Gastrocnemius medialis (tissue), 4 donors: Measurements from ENCODE around the gene TMEM132D. TPM values are rescaled to one million over a fixed set of nuclear protein-coding genes. Genes with fewer than 3 reads are reported as not detected.

Source experiments
- ATAC-seq, 2 donors: fragments of 150-250 bp; one replicate each; pipeline ENCODE4 v1.9.1; 2016
- DNase-seq, 2 donors: peaks; one replicate each; pipeline ENCODE4 v3.0.0-alpha.2; 2019
- H3K27ac ChIP-seq, 4 donors: fragments of 200-600 bp; sonication (generic); 1 replicate in 1 of 4; 2 replicates in 3 of 4; pipeline ENCODE4 v1.5.1; 2016 to 2018; ENCODE audit warnings: mild to moderate bottlenecking in 2 of 4, moderate library complexity in 1 of 4
- H3K27me3 ChIP-seq, 3 donors: fragments of 200-600 bp; sonication (generic) in 2 of 3; 1 replicate in 1 of 3; 2 replicates in 2 of 3; pipeline versions ENCODE4 v1.5.1 to v1.6.0; 2016 to 2019; ENCODE audit warnings: mild to moderate bottlenecking in 1 of 3, moderate library complexity in 1 of 3
- H3K36me3 ChIP-seq, 2 donors: fragments of 200-600 bp; sonication (generic) in 1 of 2; one replicate each; pipeline ENCODE4 v1.5.1; 2017 to 2018
- H3K4me1 ChIP-seq, 2 donors: fragments of 200-600 bp; sonication (generic) in 1 of 2; one replicate each; pipeline ENCODE4 v1.5.1; 2016 to 2017; ENCODE audit warnings: mild to moderate bottlenecking in 2 of 2
- H3K4me3 ChIP-seq, 4 donors: fragments of 200-600 bp; sonication (generic) in 3 of 4; 1 replicate in 1 of 4; 2 replicates in 3 of 4; pipeline ENCODE4 v1.5.1; 2016 to 2019; ENCODE audit warnings: mild to moderate bottlenecking in 2 of 4
- H3K9me3 ChIP-seq, 3 donors: fragments of 200-600 bp; sonication (generic) in 2 of 3; 1 replicate in 1 of 3; 2 replicates in 2 of 3; pipeline ENCODE4 v1.5.1; 2016 to 2019
- POLR2A ChIP-seq, 2 donors: fragments of 450-650 bp; IDR thresholded peaks; one replicate each; pipeline ENCODE4 v1.6.1; 2017; ENCODE audit warnings: antibody characterized with exemption in 2 of 2, mild to moderate bottlenecking in 2 of 2, moderate library complexity in 2 of 2
- in situ Hi-C, 4 donors: fragments of 200-750 bp; cut with MboI; loops; one replicate each; pipeline versions ENCODE4 v1.15.0 to v1.8.0; 2017; ENCODE audit warnings: low sequenced_read_pairs in 4 of 4
- intact Hi-C: fragments of 100-400 bp; cut with DNase I; formaldehyde crosslinking; loops from one replicate; pipeline ENCODE4 v1.15.1; 2023; ENCODE audit warnings: low total_unique reads
- total RNA-seq, 4 donors: library from RNA; depleted of rRNA; stranded (reverse); fragments of >200 nt; gene quantifications; one replicate each; pipeline versions ENCODE4 v1.1.0 to v1.2.3, GENCODE V29; 2016
- TF ChIP-seq, protein P1 (sequence below), 5 experiments: fragments of 450-650 bp in 3 of 5; fragments of 200-600 bp in 2 of 5; sonication (generic) in 2 of 5; IDR thresholded peaks in 4 of 5; conservative IDR thresholded peaks in 1 of 5; 1 replicate in 4 of 5; 2 replicates in 1 of 5; pipeline ENCODE4 v1.5.1; 2016 to 2019; ENCODE audit warnings: antibody characterized with exemption in 5 of 5, mild to moderate bottlenecking in 3 of 5, moderate library complexity in 3 of 5

The TMEM132D gene
- total RNA-seq, 4 donors from 2014 or later = not detected

- H3K9me3 ChIP-seq = no peaks in the 10 kb centered on the region
- TF ChIP-seq POLR2A (IDR thresholded peaks at IDR 0.05) = no peak
- TF ChIP-seq, protein P1, sequence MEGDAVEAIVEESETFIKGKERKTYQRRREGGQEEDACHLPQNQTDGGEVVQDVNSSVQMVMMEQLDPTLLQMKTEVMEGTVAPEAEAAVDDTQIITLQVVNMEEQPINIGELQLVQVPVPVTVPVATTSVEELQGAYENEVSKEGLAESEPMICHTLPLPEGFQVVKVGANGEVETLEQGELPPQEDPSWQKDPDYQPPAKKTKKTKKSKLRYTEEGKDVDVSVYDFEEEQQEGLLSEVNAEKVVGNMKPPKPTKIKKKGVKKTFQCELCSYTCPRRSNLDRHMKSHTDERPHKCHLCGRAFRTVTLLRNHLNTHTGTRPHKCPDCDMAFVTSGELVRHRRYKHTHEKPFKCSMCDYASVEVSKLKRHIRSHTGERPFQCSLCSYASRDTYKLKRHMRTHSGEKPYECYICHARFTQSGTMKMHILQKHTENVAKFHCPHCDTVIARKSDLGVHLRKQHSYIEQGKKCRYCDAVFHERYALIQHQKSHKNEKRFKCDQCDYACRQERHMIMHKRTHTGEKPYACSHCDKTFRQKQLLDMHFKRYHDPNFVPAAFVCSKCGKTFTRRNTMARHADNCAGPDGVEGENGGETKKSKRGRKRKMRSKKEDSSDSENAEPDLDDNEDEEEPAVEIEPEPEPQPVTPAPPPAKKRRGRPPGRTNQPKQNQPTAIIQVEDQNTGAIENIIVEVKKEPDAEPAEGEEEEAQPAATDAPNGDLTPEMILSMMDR (IDR thresholded peaks at IDR 0.05 in 4 of 5, conservative IDR thresholded peaks at IDR 0.05 in 1 of 5) = no peak
- no peak for DNase-seq
- no peak overlapping the region for H3K4me3 ChIP-seq
- ATAC-seq = no peak
- in situ Hi-C loops = loop anchor here in 1 of 4 donors (25.0 kb wide), 1 partner anchor 110 kb away; no protein-coding TSS in a partner anchor
- no peaks in the 10 kb centered on the region for H3K36me3 ChIP-seq
- intact Hi-C loops = no loop called here
- H3K27ac ChIP-seq = no peak overlapping the region
- H3K4me1 ChIP-seq = no peaks in the 10 kb centered on the region
- H3K27me3 ChIP-seq = no peaks in the 10 kb centered on the region
Observed at GRCh38 chr12:129372348-129372747, 531.5 kb downstream of the TMEM132D start.

DNA sequence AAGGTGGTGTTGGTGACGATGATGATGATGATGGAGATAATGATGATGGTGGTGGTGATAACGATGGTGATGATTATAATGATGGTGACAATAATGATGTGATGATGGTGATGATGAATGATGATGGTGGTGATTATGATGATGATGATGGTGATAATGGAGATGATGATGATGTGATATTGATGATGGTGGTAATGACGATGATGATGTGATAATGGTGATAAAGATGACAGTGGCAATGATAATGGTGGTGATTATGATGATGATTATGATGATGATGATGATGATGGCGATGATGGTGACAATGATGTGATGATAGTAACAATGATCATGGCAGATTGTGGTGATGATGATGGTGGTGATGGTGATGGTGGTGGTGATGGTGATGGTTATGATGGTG, 532.6 kb downstream of the TMEM132D start:
- in situ Hi-C loops = loop anchor here in 1 of 4 donors (25.0 kb wide), 1 partner anchor 109 kb away; no protein-coding TSS in a partner anchor
- TF ChIP-seq, protein P1 (IDR thresholded peaks at IDR 0.05 in 4 of 5, conservative IDR thresholded peaks at IDR 0.05 in 1 of 5) = no peak
- TF ChIP-seq POLR2A (IDR thresholded peaks at IDR 0.05) = no peak
- no peaks in the 10 kb centered on the region for H3K36me3 ChIP-seq
- no peak for DNase-seq
- no peak for ATAC-seq
- no peak overlapping the region for H3K27ac ChIP-seq
- intact Hi-C loops = no loop called here
- no peak overlapping the region for H3K4me3 ChIP-seq
- no peaks in the 10 kb centered on the region for H3K27me3 ChIP-seq
- no peaks in the 10 kb centered on the region for H3K9me3 ChIP-seq
- H3K4me1 ChIP-seq = no peaks in the 10 kb centered on the region

GRCh38 chr12:129366656-129367055, 537.2 kb downstream of the TMEM132D start:
- Histone ChIP-seq H3K36me3 (no peaks in the 10 kb centered on the region), H3K27ac (no peak overlapping the region), H3K4me1 (no peaks in the 10 kb centered on the region), H3K27me3 (no peaks in the 10 kb centered on the region), H3K9me3 (no peaks in the 10 kb centered on the region), H3K4me3 (no peak overlapping the region)
- in situ Hi-C loops (loop anchor here in 1 of 4 donors (25.0 kb wide), 1 partner anchor 104 kb away; no protein-coding TSS in a partner anchor), intact Hi-C loops (no loop called here)
- ATAC-seq (no peak), DNase-seq (no peak)
- TF ChIP-seq, protein P1 (IDR thresholded peaks at IDR 0.05 in 4 of 5, conservative IDR thresholded peaks at IDR 0.05 in 1 of 5) = no peak
- no peak for TF ChIP-seq POLR2A (IDR thresholded peaks at IDR 0.05)

DNA sequence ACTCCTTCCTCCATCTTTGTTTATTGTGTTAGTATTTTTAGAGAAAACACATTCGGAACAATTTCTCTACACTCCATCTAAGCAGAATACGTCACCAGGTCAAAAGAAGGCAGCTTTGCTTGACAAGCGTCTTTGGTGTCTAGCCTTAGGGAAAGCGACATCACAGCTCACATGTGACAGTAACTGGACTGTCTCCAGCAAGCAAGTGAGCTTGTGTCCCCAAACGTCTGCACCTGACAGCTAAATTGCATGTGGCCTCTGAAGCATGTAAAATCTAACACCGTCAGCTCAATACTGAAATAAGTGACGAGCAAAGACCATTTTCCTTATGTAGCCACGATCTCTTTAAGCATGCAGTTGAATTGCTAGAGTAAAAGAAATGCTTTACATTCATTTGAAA, 540.8 kb downstream of the TMEM132D start:
- intact Hi-C loops = no loop called here
- in situ Hi-C loops = loop anchor here in 1 of 4 donors (25.0 kb wide), 1 partner anchor 101 kb away; no protein-coding TSS in a partner anchor
- no peak for ATAC-seq

More for the DNA sequence above, 540.8 kb downstream of the TMEM132D start:
- H3K4me3 ChIP-seq = no peak overlapping the region
- DNase-seq = no peak
- no peaks in the 10 kb centered on the region for H3K4me1 ChIP-seq
- H3K9me3 ChIP-seq = no peaks in the 10 kb centered on the region
- TF ChIP-seq, protein P1 (IDR thresholded peaks at IDR 0.05 in 4 of 5, conservative IDR thresholded peaks at IDR 0.05 in 1 of 5) = no peak
- TF ChIP-seq POLR2A (IDR thresholded peaks at IDR 0.05) = no peak
- H3K27ac ChIP-seq = no peak overlapping the region
- no peaks in the 10 kb centered on the region for H3K36me3 ChIP-seq
- H3K27me3 ChIP-seq = no peaks in the 10 kb centered on the region
